Calu3 (cell line): ENCODE measurements around the gene DENND6A. TPM values are rescaled to one million over a fixed set of nuclear protein-coding genes. Genes with fewer than 3 reads are reported as not detected.

ENCODE experiments used
- BruUV-seq: library from RNA; stranded (reverse); fragments of 400-500 nt; replicated peaks from 2 replicates; lab custom pipeline; 2021; lab: Mats Ljungman, UMichigan
- CTCF ChIA-PET: fragments of 300-600 bp; sonication (Branson Sonifier 250); formaldehyde crosslinking; loops from one replicate; lab custom pipeline; 2022; ENCODE audit warnings: antibody characterized with exemption; lab: Charles Lee
- DNase-seq: peaks from one replicate; pipeline ENCODE4 v3.0.0; 2022
- H3K27ac Mint-ChIP-seq: one replicate; pipeline ENCODE4 v1.8.0; 2022; ENCODE audit warnings: mixed read lengths; ENCODE audit not compliant: unreplicated experiment
- H3K27me3 Mint-ChIP-seq: one replicate; pipeline ENCODE4 v1.8.0; 2022; ENCODE audit warnings: mixed read lengths; ENCODE audit not compliant: unreplicated experiment
- H3K36me3 Mint-ChIP-seq: one replicate; pipeline ENCODE4 v1.8.0; 2022; ENCODE audit warnings: mild to moderate bottlenecking, moderate library complexity, mixed read lengths; ENCODE audit not compliant: insufficient read depth, unreplicated experiment
- H3K4me1 Mint-ChIP-seq: one replicate; pipeline ENCODE4 v1.8.0; 2022; ENCODE audit warnings: mild to moderate bottlenecking, low read depth, mixed read lengths; ENCODE audit not compliant: unreplicated experiment
- H3K4me3 Mint-ChIP-seq: one replicate; pipeline ENCODE4 v1.8.0; 2022; ENCODE audit warnings: mild to moderate bottlenecking, low read depth, moderate library complexity, mixed read lengths; ENCODE audit not compliant: unreplicated experiment
- H3K9me3 Mint-ChIP-seq: one replicate; pipeline ENCODE4 v1.8.0; 2022; ENCODE audit warnings: low read depth, mixed read lengths; ENCODE audit not compliant: unreplicated experiment
- intact Hi-C: fragments of 100-400 bp; cut with micrococcal nuclease; formaldehyde crosslinking; loops from one replicate; pipeline ENCODE4 v1.10.0; 2022; ENCODE audit not compliant: unreplicated experiment
- total RNA-seq: library from RNA; stranded (reverse); gene quantifications from 2 replicates; pipeline ENCODE4 v1.2.3, GENCODE V29; 2022
- TF ChIP-seq, protein P1 (sequence below): fragments of 200-600 bp; IDR thresholded peaks from one replicate; pipeline ENCODE4 v1.8.0; 2022; ENCODE audit warnings: antibody characterized with exemption; ENCODE audit not compliant: unreplicated experiment

The DENND6A gene
- total RNA-seq, 1 experiment from 2014 or later, result 23.7 TPM

DNA sequence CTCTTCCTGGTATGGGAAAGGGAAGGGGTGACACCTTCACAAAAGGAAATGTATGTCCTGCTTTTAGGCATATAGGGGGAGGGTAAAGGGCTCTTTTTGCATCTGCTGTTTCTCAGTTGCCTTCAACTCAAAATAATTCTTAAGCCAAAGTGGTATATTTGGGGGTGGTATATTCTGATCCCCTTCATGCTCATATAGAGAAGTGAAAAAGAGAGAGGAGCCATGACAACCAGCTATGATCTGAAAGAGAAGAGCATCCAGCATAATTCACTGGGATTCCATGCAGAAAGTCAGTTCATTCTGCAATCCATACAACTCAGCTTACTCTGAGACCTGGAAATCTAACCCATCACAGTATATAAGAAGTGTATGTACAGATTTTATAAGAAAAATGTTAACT lies 22.3 kb downstream of the DENND6A start:
- TF ChIP-seq, protein P1, sequence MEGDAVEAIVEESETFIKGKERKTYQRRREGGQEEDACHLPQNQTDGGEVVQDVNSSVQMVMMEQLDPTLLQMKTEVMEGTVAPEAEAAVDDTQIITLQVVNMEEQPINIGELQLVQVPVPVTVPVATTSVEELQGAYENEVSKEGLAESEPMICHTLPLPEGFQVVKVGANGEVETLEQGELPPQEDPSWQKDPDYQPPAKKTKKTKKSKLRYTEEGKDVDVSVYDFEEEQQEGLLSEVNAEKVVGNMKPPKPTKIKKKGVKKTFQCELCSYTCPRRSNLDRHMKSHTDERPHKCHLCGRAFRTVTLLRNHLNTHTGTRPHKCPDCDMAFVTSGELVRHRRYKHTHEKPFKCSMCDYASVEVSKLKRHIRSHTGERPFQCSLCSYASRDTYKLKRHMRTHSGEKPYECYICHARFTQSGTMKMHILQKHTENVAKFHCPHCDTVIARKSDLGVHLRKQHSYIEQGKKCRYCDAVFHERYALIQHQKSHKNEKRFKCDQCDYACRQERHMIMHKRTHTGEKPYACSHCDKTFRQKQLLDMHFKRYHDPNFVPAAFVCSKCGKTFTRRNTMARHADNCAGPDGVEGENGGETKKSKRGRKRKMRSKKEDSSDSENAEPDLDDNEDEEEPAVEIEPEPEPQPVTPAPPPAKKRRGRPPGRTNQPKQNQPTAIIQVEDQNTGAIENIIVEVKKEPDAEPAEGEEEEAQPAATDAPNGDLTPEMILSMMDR, result no peak
- no peak for DNase-seq
- intact Hi-C loops, result no loop called here
- Mint-ChIP-seq H3K4me3 (no peak overlapping the region), H3K27ac (no peak overlapping the region), H3K36me3 (peaks cover 6% of the 10 kb centered on the region), H3K9me3 (no peaks in the 10 kb centered on the region), H3K4me1 (no peaks in the 10 kb centered on the region), H3K27me3 (no peaks in the 10 kb centered on the region)
- BruUV-seq, result no TSS peak
- CTCF ChIA-PET, result no interaction called here

- BruUV-seq, result no TSS peak
- intact Hi-C loops, result no loop called here
- CTCF ChIA-PET, result no interaction called here
- no peak for DNase-seq
- H3K27ac Mint-ChIP-seq, result no peak overlapping the region
- no peaks in the 10 kb centered on the region for H3K4me1 Mint-ChIP-seq
- H3K9me3 Mint-ChIP-seq, result no peaks in the 10 kb centered on the region
- TF ChIP-seq, protein P1, result no peak
- peaks cover 24% of the 10 kb centered on the region for H3K36me3 Mint-ChIP-seq
- H3K4me3 Mint-ChIP-seq, result no peak overlapping the region
- H3K27me3 Mint-ChIP-seq, result no peaks in the 10 kb centered on the region
Measured at GRCh38 chr3:57661404-57661803, 31.5 kb downstream of the DENND6A start.

GRCh38 chr3:57659806-57660439 lies 33.0 kb downstream of the DENND6A start:
- H3K36me3 Mint-ChIP-seq, result peaks cover 24% of the 10 kb centered on the region
- H3K27ac Mint-ChIP-seq, result no peak overlapping the region
- H3K4me1 Mint-ChIP-seq, result no peaks in the 10 kb centered on the region
- TF ChIP-seq, protein P1, result no peak
- BruUV-seq, result no TSS peak
- H3K9me3 Mint-ChIP-seq, result no peaks in the 10 kb centered on the region
- no peak overlapping the region for H3K4me3 Mint-ChIP-seq
- H3K27me3 Mint-ChIP-seq, result no peaks in the 10 kb centered on the region
- no peak for DNase-seq
- intact Hi-C loops, result no loop called here
- CTCF ChIA-PET, result no interaction called here

DNA sequence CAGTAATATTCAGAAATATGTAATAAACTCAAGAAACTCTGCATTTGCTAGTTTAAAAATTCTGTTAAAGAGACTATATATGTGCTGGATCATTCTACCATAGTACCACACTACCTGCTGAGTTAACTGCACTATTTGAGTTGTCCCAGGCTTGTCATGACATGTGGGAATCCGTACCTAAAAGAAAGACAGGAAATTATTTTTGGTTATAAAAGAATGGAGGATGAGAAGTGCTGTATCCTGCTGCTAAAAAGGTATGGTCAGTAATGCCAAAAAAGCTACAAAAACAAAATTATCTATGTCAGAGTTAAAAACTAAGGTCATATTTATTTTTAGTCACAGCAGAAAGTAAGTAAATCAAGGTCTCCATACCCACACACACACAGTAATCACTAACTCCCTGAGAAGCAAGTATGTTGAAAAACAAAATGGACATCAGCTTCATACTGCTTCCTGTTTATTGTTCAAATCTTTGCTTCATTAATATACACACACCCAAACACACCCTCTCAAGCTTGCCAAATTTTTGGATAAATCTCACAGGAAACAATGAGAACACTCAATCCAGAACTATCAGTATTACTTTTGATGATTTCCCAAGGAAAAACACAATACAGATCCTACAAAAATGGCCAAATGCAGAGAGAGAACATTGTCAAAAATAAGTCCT lies 33.7 kb downstream of the DENND6A start:
- intact Hi-C loops, result no loop called here
- Mint-ChIP-seq H3K9me3 (no peaks in the 10 kb centered on the region), H3K27ac (no peak overlapping the region), H3K27me3 (no peaks in the 10 kb centered on the region), H3K36me3 (peaks cover 24% of the 10 kb centered on the region), H3K4me1 (no peaks in the 10 kb centered on the region), H3K4me3 (no peak overlapping the region)
- CTCF ChIA-PET, result no interaction called here
- TF ChIP-seq, protein P1, result no peak
- no TSS peak for BruUV-seq
- DNase-seq, result no peak
